ENCODE data around the gene KPNA1.
"Not testable (repeated sequence)": the region's sequence is repeated elsewhere in the genome, so short reads cannot be mapped to it uniquely, and the experiment has no call there.

The KPNA1 gene

DNA sequence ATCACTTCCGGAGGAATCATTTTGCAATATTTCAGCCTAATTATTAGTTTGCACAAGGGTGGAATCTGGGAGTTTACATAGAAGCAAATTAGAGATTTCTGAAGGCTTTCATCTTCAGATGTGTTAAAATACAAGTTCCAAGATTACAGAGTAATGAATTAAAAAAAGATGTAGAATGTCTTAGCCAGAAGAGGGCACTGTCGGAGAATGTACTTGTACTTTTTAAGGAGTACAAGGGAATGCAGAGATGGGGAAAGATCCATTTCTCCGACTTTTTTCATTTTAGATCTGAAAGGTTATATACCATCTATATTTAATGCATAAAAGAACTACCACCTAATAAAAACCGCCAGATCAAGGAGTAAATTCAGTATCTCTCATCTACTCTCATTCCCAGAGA, 55.7 kb downstream of the KPNA1 start:
- H3K36me3 ChIP-seq, result peaks cover 88 to 100% (median 98%) of the 10 kb centered on the region in 11 experiments
- peaks cover 4 to 62% (median 21%) of the 10 kb centered on the region in 11 experiments; a peak in 15 of 22 replicates for H4K20me1 ChIP-seq
- H3K27ac ChIP-seq, result no peak overlapping the region

DNA sequence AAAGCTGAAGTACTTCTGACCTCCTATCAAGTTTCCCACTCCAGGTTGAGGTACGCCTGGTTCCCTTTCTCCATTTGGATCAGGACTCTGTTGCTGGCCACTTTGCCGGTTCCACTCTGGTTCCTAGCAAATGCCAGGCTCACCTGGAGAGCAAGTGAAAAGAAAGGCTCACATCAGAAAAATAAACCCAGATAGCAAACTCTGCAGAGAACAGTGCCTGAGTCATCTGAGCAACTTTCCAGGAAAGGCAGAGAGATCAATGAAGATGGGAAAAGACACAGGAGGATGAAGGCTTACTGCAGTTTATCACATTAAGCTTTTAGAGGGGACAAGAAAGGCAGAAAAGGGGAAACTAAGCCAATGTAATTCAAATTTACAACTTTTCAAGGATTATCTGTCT, 57.0 kb downstream of the KPNA1 start:
- H3K4me1 ChIP-seq, result no peaks in the 10 kb centered on the region
- H3K4me2 ChIP-seq, result no peak overlapping the region
- no peak overlapping the region for H3K9ac ChIP-seq
- H3K4me3 ChIP-seq, result no peak overlapping the region
- H4K20me1 ChIP-seq, result peaks cover 4 to 53% (median 20%) of the 10 kb centered on the region in 11 experiments; a peak in 15 of 22 replicates
- H3K27ac ChIP-seq, result no peak overlapping the region
- TF ChIP-seq Cebpa-rat (IDR thresholded peaks at IDR 0.05), result no peak
- H3K9me3 ChIP-seq (replicated peaks in 1 of 11), result no peaks in the 10 kb centered on the region
- H3K36me3 ChIP-seq, result peaks cover 89 to 100% (median 98%) of the 10 kb centered on the region in 11 experiments
- H3K27me3 ChIP-seq, result no peaks in the 10 kb centered on the region

More for the DNA sequence above, 55.7 kb downstream of the KPNA1 start:
- Histone ChIP-seq H3K9me3 (replicated peaks in 1 of 11) (no peaks in the 10 kb centered on the region), H3K4me2 (no peak overlapping the region), H3K9ac (no peak overlapping the region), H3K4me1 (no peaks in the 10 kb centered on the region), H3K4me3 (no peak overlapping the region), H3K27me3 (no peaks in the 10 kb centered on the region)
- no peak for TF ChIP-seq Cebpa-rat (IDR thresholded peaks at IDR 0.05)

GRCh38 chr3:122456074-122456473, 58.7 kb downstream of the KPNA1 start:
- Histone ChIP-seq H3K4me3 (no peak overlapping the region), H3K9ac (no peak overlapping the region), H4K20me1 (peaks cover 4 to 44% (median 15%) of the 10 kb centered on the region in 11 experiments; a peak in 14 of 22 replicates), H3K4me1 (no peaks in the 10 kb centered on the region), H3K4me2 (no peak overlapping the region), H3K27ac (no peak overlapping the region), H3K36me3 (peaks cover 86 to 97% (median 95%) of the 10 kb centered on the region in 11 experiments), H3K9me3 (replicated peaks in 1 of 11) (no peaks in the 10 kb centered on the region), H3K27me3 (no peaks in the 10 kb centered on the region)
- no peak for TF ChIP-seq Cebpa-rat (IDR thresholded peaks at IDR 0.05)

GRCh38 chr3:122451371-122451770, 63.4 kb downstream of the KPNA1 start:
- Histone ChIP-seq H3K27ac (no peak overlapping the region), H4K20me1 (peaks cover 0 to 25% (median 0%) of the 10 kb centered on the region in 11 experiments; a peak in 5 of 22 replicates), H3K9me3 (replicated peaks in 1 of 11) (peaks cover 0 to 16% (median 13%) of the 10 kb centered on the region in 11 experiments; a peak in 12 of 22 replicates), H3K27me3 (no peaks in the 10 kb centered on the region), H3K4me1 (peaks cover 0 to 7% (median 0%) of the 10 kb centered on the region in 10 experiments; a peak in 2 of 20 replicates), H3K9ac (no peak overlapping the region), H3K4me2 (no peak overlapping the region), H3K36me3 (peaks cover 81 to 93% (median 86%) of the 10 kb centered on the region in 11 experiments), H3K4me3 (no peak overlapping the region)
- TF ChIP-seq Cebpa-rat (IDR thresholded peaks at IDR 0.05), result no peak

- not testable (repeated sequence) for H3K4me1 ChIP-seq, H3K9ac ChIP-seq
- peaks cover 77 to 92% (median 87%) of the 10 kb centered on the region in 11 experiments for H3K36me3 ChIP-seq
Measured at GRCh38 chr3:122448218-122448617, 66.5 kb downstream of the KPNA1 start.

DNA sequence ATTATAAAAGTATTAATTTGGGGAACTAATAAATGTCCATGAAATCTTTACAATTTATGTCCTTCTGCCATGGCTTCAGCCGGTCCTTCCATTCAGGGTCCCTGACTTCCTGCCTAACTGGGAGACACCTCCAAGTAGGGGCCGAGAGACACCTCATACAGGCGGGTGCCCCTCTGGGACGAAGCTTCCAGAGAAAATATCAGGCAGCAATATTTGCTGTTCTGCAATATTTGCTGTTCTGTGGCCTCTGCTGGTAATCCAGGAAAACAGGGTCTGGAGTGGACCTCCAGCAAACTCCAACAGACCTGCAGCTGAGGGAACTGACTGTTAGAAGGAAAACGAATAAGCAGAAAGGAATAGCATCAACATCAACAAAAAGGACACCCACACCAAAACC, 70.2 kb downstream of the KPNA1 start:
- H3K4me2 ChIP-seq, H3K4me1 ChIP-seq, H3K27ac ChIP-seq, H3K4me3 ChIP-seq, H3K9ac ChIP-seq, H3K27me3 ChIP-seq: not testable (repeated sequence)
- Histone ChIP-seq H3K36me3 (peaks cover 80 to 95% (median 90%) of the 10 kb centered on the region in 11 experiments), H4K20me1 (peaks cover 0 to 30% (median 5%) of the 10 kb centered on the region in 11 experiments; a peak in 7 of 22 replicates), H3K9me3 (replicated peaks in 1 of 11) (peaks cover 18 to 35% (median 33%) of the 10 kb centered on the region in 11 experiments; a peak in 21 of 22 replicates)

More at GRCh38 chr3:122448218-122448617, 66.5 kb downstream of the KPNA1 start:
- H3K4me2 ChIP-seq, H3K27ac ChIP-seq, H3K27me3 ChIP-seq, H3K4me3 ChIP-seq: not testable (repeated sequence)
- Histone ChIP-seq H3K9me3 (replicated peaks in 1 of 11) (peaks cover 18 to 37% (median 33%) of the 10 kb centered on the region in 11 experiments; a peak in 21 of 22 replicates), H4K20me1 (peaks cover 0 to 29% (median 0%) of the 10 kb centered on the region in 11 experiments; a peak in 6 of 22 replicates)

GRCh38 chr3:122443762-122444490, 70.8 kb downstream of the KPNA1 start:
- Histone ChIP-seq H3K36me3 (peaks cover 80 to 95% (median 90%) of the 10 kb centered on the region in 11 experiments), H3K9me3 (replicated peaks in 1 of 11) (peaks cover 23 to 36% (median 29%) of the 10 kb centered on the region in 11 experiments), H4K20me1 (peaks cover 0 to 33% (median 5%) of the 10 kb centered on the region in 11 experiments; a peak in 7 of 22 replicates)
- not testable (repeated sequence) for H3K4me1 ChIP-seq, H3K4me3 ChIP-seq, H3K9ac ChIP-seq, H3K27ac ChIP-seq, H3K27me3 ChIP-seq, H3K4me2 ChIP-seq

DNA sequence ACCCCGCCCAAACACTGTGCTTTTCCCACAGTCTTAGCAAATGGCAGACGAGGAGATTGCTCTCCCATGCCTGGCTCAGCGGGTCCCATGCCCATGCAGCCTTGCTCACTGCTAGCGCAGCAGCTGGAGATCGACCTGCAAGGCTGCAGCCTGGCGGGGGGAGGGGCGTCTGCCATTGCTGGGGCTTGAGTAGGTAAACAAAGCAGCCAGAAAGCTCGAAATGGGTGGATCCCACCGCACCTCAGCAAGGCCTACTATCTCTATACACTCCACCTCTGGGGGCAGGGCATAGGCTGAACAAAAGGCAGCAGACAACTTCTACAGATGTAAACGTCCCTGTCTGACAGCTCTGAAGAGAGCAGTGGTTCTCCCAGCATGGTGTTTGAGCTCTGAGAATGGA, 71.6 kb downstream of the KPNA1 start:
- Histone ChIP-seq H3K4me1 (peaks cover 0 to 7% (median 0%) of the 10 kb centered on the region in 10 experiments; a peak in 2 of 20 replicates), H3K4me2 (no peak overlapping the region), H3K36me3 (peaks cover 80 to 95% (median 90%) of the 10 kb centered on the region in 11 experiments), H3K9ac (no peak overlapping the region), H3K9me3 (replicated peaks in 1 of 11) (peaks cover 24 to 37% (median 29%) of the 10 kb centered on the region in 11 experiments), H3K27ac (no peak overlapping the region), H3K4me3 (no peak overlapping the region), H3K27me3 (no peaks in the 10 kb centered on the region), H4K20me1 (peaks cover 0 to 31% (median 5%) of the 10 kb centered on the region in 11 experiments; a peak in 7 of 22 replicates)
- TF ChIP-seq Cebpa-rat (IDR thresholded peaks at IDR 0.05), result no peak

GRCh38 chr3:122435950-122436349, 78.8 kb downstream of the KPNA1 start:
- H3K27ac ChIP-seq, result no peak overlapping the region
- no peaks in the 10 kb centered on the region; a peak in 1 of 20 replicates for H3K4me1 ChIP-seq
- no peak overlapping the region for H3K4me3 ChIP-seq
- no peak overlapping the region for H3K4me2 ChIP-seq
- no peaks in the 10 kb centered on the region for H3K27me3 ChIP-seq
- no peak; a peak in 1 of 22 replicates for TF ChIP-seq Cebpa-rat (IDR thresholded peaks at IDR 0.05)
- H3K36me3 ChIP-seq, result peaks cover 99 to 100% (median 100%) of the 10 kb centered on the region in 11 experiments
- H4K20me1 ChIP-seq, result peaks cover 0 to 5% (median 0%) of the 10 kb centered on the region in 11 experiments; a peak in 2 of 22 replicates
- peaks cover 26 to 41% (median 34%) of the 10 kb centered on the region in 11 experiments for H3K9me3 ChIP-seq (replicated peaks in 1 of 11)
- no peak overlapping the region for H3K9ac ChIP-seq

All from BLaER1 treated with 17β-estradiol and CSF1 and Interleukin-3, amounts not matched to agents 10 nM and 100 nM (cell line).